ENCODE measurements around the gene MAST2. TPM values are rescaled to one million over a fixed set of nuclear protein-coding genes. Genes with fewer than 3 reads are reported as not detected.

The MAST2 gene
- total RNA-seq, 1 experiment from 2014 or later: 7.2 TPM

DNA sequence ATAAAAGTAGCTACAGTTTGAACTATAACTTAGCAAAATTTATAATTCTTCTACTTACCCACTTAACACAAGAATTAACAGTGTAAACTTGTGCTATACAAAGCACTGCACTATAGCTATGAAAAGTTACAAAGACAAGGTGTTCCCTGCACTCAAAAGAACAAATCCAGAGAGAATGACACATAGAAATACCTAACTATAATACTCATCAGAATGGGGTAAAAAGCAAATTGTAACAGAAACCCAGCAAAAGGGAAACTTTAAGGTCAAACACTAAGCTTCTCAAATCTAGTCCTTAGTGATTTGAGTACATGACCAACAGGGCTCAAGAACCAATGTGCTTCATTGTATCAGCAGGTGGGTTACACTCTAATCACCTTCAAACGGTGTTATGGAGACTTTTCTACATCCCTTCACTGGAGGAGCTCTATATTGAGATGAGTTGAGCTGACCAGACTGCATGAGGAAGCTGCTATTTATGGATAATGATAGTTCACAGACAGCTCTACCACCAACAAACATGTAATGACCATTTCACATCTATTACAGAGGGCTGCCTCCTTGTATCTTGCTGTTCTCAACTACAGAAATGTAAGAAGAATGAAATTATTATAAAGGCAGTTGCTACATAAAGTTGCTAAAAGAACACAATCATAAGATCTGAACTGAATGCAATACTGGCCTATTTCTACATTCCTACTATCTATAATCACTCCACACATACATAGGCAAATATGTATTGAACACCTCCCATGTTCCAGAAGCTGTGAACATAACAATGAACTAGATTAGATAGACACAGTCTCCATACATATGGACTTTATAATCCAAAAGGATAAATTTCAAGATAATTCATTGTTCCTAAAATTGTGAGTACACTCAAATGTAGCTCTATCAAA lies 281.4 kb downstream of the MAST2 start:
- no peak for DNase-seq (ENCODE audit: low read depth, low spot score)
- in situ Hi-C loops (cut with HindIII; ENCODE audit: low pct_unique_long_range_greater_than_20kb, low sequenced_read_pairs): no loop called here

Other genes with a start within 250 kb of the MAST2 start
- 58.5 and 72.8 TPM in 2 replicates for gene NASP, start 219.6 kb upstream of the MAST2 start, total RNA-seq (2014; rRNA removed; shearing (Covaris generic))
- 0.48 and 0.67 TPM in 2 replicates for gene CCDC17, start 179.6 kb upstream of the MAST2 start, total RNA-seq (2014; rRNA removed; shearing (Covaris generic))
- gene GPBP1L1, start 117.1 kb upstream of the MAST2 start, total RNA-seq (2014; rRNA removed; shearing (Covaris generic)): 66.4 and 71.9 TPM in 2 replicates
- gene TMEM69, start 115.4 kb upstream of the MAST2 start, total RNA-seq (2014; rRNA removed; shearing (Covaris generic)): 42.5 and 51.7 TPM in 2 replicates
- gene IPP, start 53.0 kb upstream of the MAST2 start, total RNA-seq (2014; rRNA removed; shearing (Covaris generic)): 9.1 and 10.9 TPM in 2 replicates

Measured in SK-MEL-5 (cell line).